Activated naive CD8-positive, alpha-beta T cell treated with anti-CD3 and anti-CD28 coated beads, Interleukin-2, amount 10 ng/mL, durations not matched to agents 7 days and 5 days (primary cell): ENCODE results near the gene STKLD1. TPM values are rescaled to one million over a fixed set of nuclear protein-coding genes. Genes with fewer than 3 reads are reported as not detected.
A peak's percentile ranks its signal among the peaks of the same experiment; 100 is the strongest.

Source experiments
- ATAC-seq: fragments of 150-1000 bp; cut with Tn5 transposase; one replicate; pipeline ENCODE4 v1.10.0; 2021; ENCODE audit warnings: low read depth, moderate library complexity
- POLR2A ChIA-PET: fragments of 350-600 bp; sonication (Branson Sonifier 250); formaldehyde crosslinking; loops from one replicate; lab custom pipeline; 2021; ENCODE audit warnings: antibody characterized with exemption; lab: Charles Lee
- DNase-seq: peaks from one replicate; pipeline ENCODE4 v3.0.0; 2021
- H3K27ac Mint-ChIP-seq: one replicate; pipeline ENCODE4 v1.8.0; 2022; ENCODE audit warnings: mild to moderate bottlenecking, mixed read lengths
- H3K27me3 Mint-ChIP-seq: one replicate; pipeline ENCODE4 v1.8.0; 2022; ENCODE audit warnings: mild to moderate bottlenecking, moderate library complexity, mixed read lengths
- H3K36me3 Mint-ChIP-seq: one replicate; pipeline ENCODE4 v1.8.0; 2021; ENCODE audit warnings: mild to moderate bottlenecking, mixed read lengths
- H3K4me1 Mint-ChIP-seq: one replicate; pipeline ENCODE4 v1.8.0; 2021; ENCODE audit warnings: mixed read lengths
- H3K4me3 Mint-ChIP-seq: one replicate; pipeline ENCODE4 v1.8.0; 2022; ENCODE audit warnings: mild to moderate bottlenecking, moderate library complexity, mixed read lengths
- H3K9me3 Mint-ChIP-seq: one replicate; pipeline ENCODE4 v1.8.0; 2021; ENCODE audit warnings: mixed read lengths
- total RNA-seq, 2 experiments: library from RNA; stranded (reverse); gene quantifications; one replicate each; pipeline ENCODE4 v1.2.3, GENCODE V29; 2021

The STKLD1 gene
- total RNA-seq, 2 experiments from 2014 or later: 0.17 to 0.91 TPM

DNA sequence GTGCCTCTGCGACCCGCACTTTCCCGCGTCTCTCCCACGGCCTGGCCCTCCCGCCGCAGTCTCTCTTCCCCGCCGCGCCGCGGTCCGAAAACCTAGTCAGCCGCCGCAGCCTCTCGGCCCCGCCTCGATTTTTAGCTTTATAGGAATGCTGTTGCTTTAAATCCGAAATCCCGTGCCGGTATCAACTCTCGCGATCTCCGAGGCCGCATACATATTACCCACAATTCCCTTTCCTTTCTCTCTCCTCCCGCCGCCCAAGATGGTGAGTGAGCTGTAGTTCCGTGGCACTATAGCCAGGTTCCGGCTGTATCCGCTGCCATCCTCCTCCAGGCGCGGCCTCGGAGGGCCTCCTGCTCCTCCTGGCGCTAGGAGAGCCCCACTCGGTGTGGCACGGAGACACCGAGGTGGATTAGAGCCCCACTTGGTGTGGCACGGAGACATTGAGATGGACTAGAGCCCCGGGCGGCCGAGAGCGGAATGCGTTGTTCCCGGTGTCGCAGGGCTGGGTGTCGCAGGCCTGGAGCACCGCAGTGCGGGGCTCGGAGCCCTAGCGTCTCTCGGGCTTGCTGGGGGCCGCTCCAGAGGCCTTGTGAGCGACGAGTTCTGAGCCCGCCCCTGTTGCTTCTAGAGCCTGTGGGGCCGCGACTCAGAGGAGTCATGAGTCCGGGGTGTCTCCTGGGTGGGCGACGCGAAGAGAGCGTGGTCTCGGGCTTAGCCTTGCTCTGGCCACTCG lies 28.0 kb upstream of the STKLD1 start, which contains the start of the genes MED22 and RPL7A:
MED22 (minus strand) TSS at position 147 of the 733 bp plus-strand sequence. CDS start 1,469 bp downstream, outside the sequence.
RPL7A (plus strand) TSS at position 234 of the 733 bp plus-strand sequence; CDS start at position 260, 26 bp downstream.
- no peaks in the 10 kb centered on the region for H3K9me3 Mint-ChIP-seq
- H3K36me3 Mint-ChIP-seq: peaks cover 39% of the 10 kb centered on the region
- peak; percentile 87 for DNase-seq
- POLR2A ChIA-PET: interaction anchor here (0.7 to 6.5 kb wide), 15 partner anchors 8 to 335 kb away, joined by 3 to 147 read pairs (median 5); partner anchors contain the start of genes STKLD1, SURF1, SURF2 and SURF6
- H3K4me3 Mint-ChIP-seq: peak within 1 kb of the TSS; percentile 100
- peak within 1 kb of the TSS; percentile 99 for H3K27ac Mint-ChIP-seq
- peak; percentile 78 for ATAC-seq
- no peaks in the 10 kb centered on the region for H3K27me3 Mint-ChIP-seq
- peaks cover 30% of the 10 kb centered on the region for H3K4me1 Mint-ChIP-seq

DNA sequence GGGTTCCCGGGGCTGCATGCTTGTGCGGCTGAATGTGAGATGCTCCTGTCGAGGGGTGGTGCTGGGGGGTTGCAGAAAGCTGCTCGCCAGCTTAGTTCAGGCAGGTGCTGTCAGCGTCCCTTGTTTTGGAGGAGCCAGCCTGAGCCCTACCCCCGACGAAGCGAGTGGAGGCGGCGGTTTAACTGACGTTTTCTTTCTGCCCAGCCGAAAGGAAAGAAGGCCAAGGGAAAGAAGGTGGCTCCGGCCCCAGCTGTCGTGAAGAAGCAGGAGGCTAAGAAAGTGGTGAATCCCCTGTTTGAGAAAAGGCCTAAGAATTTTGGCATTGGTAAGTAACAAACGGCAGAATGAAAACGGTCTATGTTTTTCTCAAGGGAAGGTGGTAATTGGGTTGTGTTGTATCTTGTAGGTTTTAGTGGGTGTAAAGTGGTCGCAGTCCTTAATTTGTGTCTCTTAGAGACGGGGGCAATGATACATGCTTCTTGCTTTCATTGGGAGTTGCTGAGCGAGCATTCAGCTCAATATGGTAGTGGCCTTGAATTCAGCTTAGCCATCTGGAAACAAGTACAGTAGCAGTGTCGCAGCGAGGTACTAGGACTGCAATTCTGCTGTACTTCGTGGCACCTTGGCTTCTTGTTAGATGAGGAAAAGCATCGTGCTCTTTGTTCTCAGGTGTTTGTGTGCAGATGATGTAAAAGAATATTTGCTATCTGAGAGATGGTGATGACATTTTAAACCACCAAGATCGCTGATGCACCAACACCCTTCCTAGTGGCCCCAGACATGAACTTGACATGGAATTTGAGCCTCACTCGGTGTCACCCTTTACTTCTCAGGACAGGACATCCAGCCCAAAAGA lies 27.2 kb upstream of the STKLD1 start:
- peak overlapping the region; percentile 99 for H3K27ac Mint-ChIP-seq
- H3K9me3 Mint-ChIP-seq: no peaks in the 10 kb centered on the region
- H3K4me3 Mint-ChIP-seq: peak overlapping the region; percentile 100
- H3K27me3 Mint-ChIP-seq: no peaks in the 10 kb centered on the region
- POLR2A ChIA-PET: interaction anchor here (0.7 to 6.5 kb wide), 11 partner anchors 8 to 334 kb away, joined by 3 to 147 read pairs (median 6); partner anchors contain the start of genes STKLD1, SURF1, SURF2 and SURF6
- no peak for DNase-seq
- ATAC-seq: peak; percentile 5
- H3K36me3 Mint-ChIP-seq: peaks cover 40% of the 10 kb centered on the region
- H3K4me1 Mint-ChIP-seq: peaks cover 33% of the 10 kb centered on the region

DNA sequence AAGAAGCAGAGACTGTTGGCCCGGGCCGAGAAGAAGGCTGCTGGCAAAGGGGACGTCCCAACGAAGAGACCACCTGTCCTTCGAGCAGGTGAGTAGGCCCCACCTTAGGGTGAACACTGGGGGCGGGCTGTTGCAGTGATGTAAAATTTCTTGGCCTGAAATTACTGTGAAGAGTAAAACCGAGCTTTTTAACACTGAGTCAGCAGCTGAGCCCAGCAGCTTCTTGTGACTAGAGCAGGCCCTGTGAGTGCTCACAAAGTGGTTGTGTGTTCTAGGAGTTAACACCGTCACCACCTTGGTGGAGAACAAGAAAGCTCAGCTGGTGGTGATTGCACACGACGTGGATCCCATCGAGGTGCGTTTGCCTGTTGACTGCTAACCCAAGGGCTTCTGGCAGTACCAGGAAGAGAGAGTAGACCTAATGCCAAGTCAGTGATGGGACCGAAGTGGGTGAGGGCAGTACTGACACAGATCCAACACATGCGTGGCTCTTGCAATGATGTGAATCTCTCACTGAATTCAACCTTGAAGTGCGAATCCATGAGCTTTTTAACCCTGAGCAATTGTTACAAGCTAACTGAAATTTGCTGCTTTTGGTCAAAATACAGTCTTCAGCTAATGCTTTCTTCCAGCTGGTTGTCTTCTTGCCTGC lies 26.1 kb upstream of the STKLD1 start:
- Mint-ChIP-seq H3K27me3 (no peaks in the 10 kb centered on the region), H3K4me1 (peaks cover 34% of the 10 kb centered on the region), H3K36me3 (peaks cover 40% of the 10 kb centered on the region), H3K9me3 (no peaks in the 10 kb centered on the region), H3K27ac (no peak overlapping the region), H3K4me3 (no peak overlapping the region)
- DNase-seq (no peak), ATAC-seq (no peak)
- POLR2A ChIA-PET: interaction anchor here (1.1 to 6.5 kb wide), 2 partner anchors 10 to 22 kb away, joined by 3 to 147 read pairs; no protein-coding TSS in a partner anchor

DNA sequence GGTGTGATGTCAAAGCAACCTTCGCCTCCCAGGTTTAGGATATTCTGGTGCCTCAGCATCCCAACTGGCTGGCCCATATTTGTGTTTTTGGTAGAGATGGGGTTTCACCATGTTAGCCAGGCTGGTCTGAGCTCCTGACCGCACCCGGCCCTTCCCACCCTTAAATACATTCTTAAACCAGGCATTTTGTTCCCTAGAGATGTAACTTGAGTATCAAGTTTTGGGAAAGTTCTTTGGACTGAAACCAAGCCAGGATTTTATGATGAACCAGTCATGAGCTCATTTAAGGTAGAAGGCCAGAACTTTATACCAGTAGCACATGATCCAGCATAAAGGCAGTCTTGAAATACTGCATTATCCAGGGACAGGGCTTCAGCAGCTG lies 24.6 kb upstream of the STKLD1 start:
- H3K9me3 Mint-ChIP-seq: no peaks in the 10 kb centered on the region
- H3K36me3 Mint-ChIP-seq: peaks cover 35% of the 10 kb centered on the region
- no peak for DNase-seq
- H3K27ac Mint-ChIP-seq: no peak overlapping the region
- ATAC-seq: no peak
- POLR2A ChIA-PET: interaction anchor here (6.5 kb wide), 1 partner anchor 21 kb away, joined by 147 read pairs; no protein-coding TSS in a partner anchor
- H3K4me3 Mint-ChIP-seq: no peak overlapping the region
- H3K4me1 Mint-ChIP-seq: peaks cover 29% of the 10 kb centered on the region
- H3K27me3 Mint-ChIP-seq: no peaks in the 10 kb centered on the region

DNA sequence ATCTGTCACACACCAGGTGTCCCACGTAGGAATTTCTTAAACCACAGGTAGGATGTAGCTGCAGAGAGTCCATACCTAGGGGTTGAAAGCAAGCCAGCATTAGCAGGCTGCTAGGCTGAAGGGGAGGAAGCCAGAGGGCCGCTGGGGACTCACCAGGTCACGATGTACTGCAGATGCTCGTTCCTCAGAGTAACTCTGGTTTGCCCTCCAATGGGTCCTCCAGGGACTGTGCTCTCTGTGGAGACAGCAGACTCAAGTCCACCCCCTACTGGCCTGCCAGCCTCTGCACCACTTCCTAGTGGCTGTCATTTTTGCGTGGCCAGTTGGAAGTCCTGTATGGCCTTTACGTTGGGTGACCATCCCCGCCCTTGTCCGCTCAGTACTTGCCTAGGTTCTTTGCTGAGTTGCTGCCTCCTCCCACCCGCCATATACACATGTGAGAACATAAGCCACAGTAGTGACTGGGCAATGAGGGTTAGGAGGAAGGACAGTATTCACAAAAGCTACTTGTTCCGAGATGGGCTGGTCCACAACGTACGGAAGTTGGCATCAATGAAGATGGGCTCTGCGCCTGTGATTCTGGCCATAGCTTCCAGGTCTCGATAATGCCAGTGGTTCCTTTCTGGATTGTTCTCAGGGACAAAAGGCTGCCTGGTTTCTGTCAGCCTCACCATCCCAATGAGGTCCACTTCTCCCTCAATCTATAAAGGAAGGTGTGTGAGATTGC lies 24.1 kb upstream of the STKLD1 start:
- no peak for ATAC-seq
- no peak for DNase-seq
- POLR2A ChIA-PET: interaction anchor here (6.5 kb wide), 1 partner anchor 20 kb away, joined by 147 read pairs; no protein-coding TSS in a partner anchor
- Mint-ChIP-seq H3K4me3 (no peak overlapping the region), H3K36me3 (peaks cover 33% of the 10 kb centered on the region), H3K9me3 (no peaks in the 10 kb centered on the region), H3K27ac (no peak overlapping the region), H3K4me1 (peaks cover 25% of the 10 kb centered on the region), H3K27me3 (no peaks in the 10 kb centered on the region)

DNA sequence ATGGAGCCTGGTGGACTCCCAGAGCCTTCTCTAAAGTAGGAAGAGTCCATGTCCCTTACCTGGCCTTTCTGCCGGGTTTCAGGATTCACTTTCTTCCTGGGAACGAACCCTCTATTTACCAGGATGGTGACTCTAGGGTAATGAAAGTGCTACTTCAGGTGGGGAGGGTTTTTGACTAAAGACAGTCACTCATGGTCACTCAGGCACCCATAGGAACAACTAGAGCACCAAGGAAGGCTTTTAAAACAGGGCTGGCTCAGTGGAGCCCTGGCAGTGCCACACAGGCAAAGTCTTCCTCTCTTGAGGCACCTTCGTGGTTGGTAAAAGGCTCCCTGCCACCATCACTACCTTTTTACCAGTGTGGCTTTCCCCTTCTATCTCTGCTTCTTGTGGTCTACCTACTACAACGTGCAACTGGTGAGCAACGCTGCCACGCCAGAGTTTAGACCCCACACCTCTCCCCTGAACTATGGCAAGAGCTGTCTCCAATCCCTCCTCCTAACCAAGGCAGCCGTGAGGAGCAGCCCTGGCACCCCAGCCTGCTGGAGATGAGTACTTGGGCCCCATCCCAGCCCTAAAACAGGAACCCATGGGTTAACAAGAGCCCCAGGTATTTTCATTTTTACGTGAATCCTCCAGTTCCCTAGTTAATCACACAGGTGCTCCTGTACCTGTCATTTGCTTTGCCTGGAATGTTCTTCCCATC lies 23.4 kb upstream of the STKLD1 start:
- peak overlapping the region; percentile 54 for H3K27ac Mint-ChIP-seq
- no peak overlapping the region for H3K4me3 Mint-ChIP-seq
- POLR2A ChIA-PET: interaction anchor here (6.5 to 8.3 kb wide), 2 partner anchors 19 to 20 kb away, joined by 147 to 162 read pairs; no protein-coding TSS in a partner anchor
- peaks cover 33% of the 10 kb centered on the region for H3K36me3 Mint-ChIP-seq
- H3K27me3 Mint-ChIP-seq: no peaks in the 10 kb centered on the region
- DNase-seq: no peak
- H3K9me3 Mint-ChIP-seq: no peaks in the 10 kb centered on the region
- no peak for ATAC-seq
- peaks cover 30% of the 10 kb centered on the region for H3K4me1 Mint-ChIP-seq

DNA sequence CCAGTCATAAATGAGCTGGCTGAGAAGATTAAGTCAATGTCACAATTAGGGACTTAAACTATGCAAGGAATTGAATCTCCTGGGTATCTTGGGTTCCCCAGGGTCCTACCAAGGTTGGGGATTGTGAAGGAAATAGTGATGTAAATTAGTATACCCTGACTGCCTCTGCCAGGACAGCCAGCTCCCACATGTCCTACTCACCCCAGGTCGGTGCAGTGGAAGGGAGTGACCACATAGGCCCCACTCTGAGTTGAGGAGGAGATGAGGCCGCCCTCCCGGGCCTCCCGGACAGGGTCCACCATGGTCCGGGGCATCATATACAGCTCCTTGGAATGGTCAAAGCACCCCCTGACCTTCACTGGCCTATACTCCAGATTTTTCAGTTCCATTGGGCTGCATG lies 22.6 kb upstream of the STKLD1 start:
- Mint-ChIP-seq H3K36me3 (peaks cover 30% of the 10 kb centered on the region), H3K4me1 (peaks cover 37% of the 10 kb centered on the region), H3K4me3 (no peak overlapping the region), H3K27ac (no peak overlapping the region), H3K9me3 (no peaks in the 10 kb centered on the region), H3K27me3 (no peaks in the 10 kb centered on the region)
- POLR2A ChIA-PET: interaction anchor here (8.3 kb wide), 1 partner anchor 19 kb away, joined by 162 read pairs; no protein-coding TSS in a partner anchor
- ATAC-seq (no peak), DNase-seq (no peak)

DNA sequence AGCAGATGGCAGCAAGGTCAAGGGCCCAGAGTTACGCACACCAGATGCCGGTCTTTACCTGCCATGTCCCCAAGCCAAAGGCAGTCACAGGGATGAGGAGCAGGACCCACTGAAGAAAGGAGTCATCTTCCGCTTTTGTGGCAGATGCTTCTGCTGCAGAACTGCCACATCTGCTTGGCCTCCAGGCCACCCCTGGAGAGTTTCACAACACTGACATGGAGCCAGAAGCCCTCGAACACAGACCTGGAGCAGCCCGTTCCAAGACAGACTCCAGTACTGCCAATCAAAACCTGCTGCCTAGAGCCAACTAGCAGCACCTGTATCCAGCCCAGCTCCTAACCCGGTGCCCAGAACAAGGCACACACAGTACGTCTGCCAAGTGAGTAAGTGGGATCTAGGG lies 21.4 kb upstream of the STKLD1 start:
- ATAC-seq (no peak), DNase-seq (no peak)
- Mint-ChIP-seq H3K27me3 (no peaks in the 10 kb centered on the region), H3K36me3 (peaks cover 21% of the 10 kb centered on the region), H3K4me1 (peaks cover 30% of the 10 kb centered on the region), H3K27ac (no peak overlapping the region), H3K9me3 (no peaks in the 10 kb centered on the region), H3K4me3 (peak overlapping the region; percentile 93)
- POLR2A ChIA-PET: interaction anchor here (0.6 to 8.3 kb wide), 3 partner anchors 14 to 18 kb away, joined by 3 to 162 read pairs (median 3); no protein-coding TSS in a partner anchor

DNA sequence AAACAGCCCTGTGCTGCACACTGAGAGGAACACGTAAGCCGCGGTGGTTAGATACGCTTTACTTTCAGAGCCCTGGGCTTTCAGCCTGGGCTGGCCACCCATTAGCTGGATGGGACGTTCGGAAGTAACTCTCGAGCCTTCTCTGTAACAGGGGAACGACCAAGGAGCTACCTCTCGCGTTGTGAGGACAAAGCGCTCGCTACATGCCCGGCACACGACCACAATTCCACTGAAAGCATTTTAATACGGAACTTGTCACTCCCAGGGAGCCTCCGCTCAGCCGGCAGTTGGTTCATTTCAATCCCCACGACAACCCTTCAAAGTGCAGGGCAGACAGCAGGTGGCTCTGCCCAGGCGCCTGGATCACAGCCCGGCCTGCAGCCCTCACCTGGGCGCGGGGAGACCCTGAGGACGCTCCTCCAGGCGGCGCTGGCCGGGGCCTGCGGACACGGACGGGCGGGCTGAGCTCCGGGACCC lies 20.2 kb upstream of the STKLD1 start:
- Mint-ChIP-seq H3K27me3 (no peaks in the 10 kb centered on the region), H3K27ac (peak overlapping the region; percentile 86), H3K9me3 (no peaks in the 10 kb centered on the region), H3K4me1 (peaks cover 24% of the 10 kb centered on the region), H3K4me3 (peak overlapping the region; percentile 93), H3K36me3 (peaks cover 17% of the 10 kb centered on the region)
- POLR2A ChIA-PET: interaction anchor here (1.0 to 8.3 kb wide), 8 partner anchors 8 to 62 kb away, joined by 3 to 162 read pairs (median 6); partner anchors contain the start of genes MED22, REXO4, RPL7A and STKLD1
- ATAC-seq (peak; percentile 40), DNase-seq (no peak)

DNA sequence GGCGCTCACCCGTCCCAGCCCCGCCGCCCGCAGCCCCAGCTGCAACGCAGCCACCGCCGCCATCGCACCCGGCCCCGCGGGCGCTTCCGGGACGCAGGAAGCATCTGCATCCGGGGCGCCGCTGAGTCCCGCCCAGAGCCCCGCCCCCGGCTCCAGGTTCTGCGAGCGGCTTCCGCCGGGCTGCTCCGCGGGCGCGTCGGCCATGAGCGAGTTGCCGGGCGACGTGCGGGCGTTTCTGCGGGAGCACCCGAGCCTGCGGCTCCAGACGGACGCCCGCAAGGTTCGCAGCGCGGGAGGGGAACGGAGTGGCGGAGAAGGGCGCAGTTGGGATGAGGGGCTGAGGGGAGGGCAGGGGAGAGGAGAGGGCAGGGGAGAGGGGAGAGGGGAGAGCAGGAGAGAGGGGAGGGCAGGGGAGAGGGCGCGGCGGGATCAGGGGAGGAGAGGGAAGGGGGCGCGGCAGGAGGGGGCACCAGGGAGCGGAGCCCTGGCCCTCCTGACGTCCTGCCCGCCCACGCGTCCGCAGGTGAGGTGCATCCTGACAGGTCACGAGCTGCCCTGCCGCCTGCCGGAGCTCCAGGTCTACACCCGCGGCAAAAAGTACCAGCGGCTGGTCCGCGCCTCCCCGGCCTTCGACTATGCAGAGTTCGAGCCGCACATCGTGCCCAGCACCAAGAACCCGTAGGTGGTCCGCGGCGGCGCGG lies 19.6 kb upstream of the STKLD1 start, which contains the start of the genes SURF1 and SURF2:
SURF1 (minus strand) TSS at position 97 of the 701 bp plus-strand sequence; CDS start at position 63, 34 bp downstream.
SURF2 (plus strand) TSS at position 160 of the 701 bp plus-strand sequence; CDS start at position 203, 43 bp downstream.
- peak; percentile 89 for ATAC-seq
- DNase-seq: peak; percentile 95

More for the DNA sequence above, 19.6 kb upstream of the STKLD1 start, which contains the start of the genes SURF1 and SURF2:
- no peaks in the 10 kb centered on the region for H3K9me3 Mint-ChIP-seq
- H3K27ac Mint-ChIP-seq: peak within 1 kb of the TSS; percentile 86
- peaks cover 16% of the 10 kb centered on the region for H3K36me3 Mint-ChIP-seq
- POLR2A ChIA-PET: interaction anchor here (0.7 to 8.3 kb wide), 13 partner anchors 8 to 1002 kb away, joined by 3 to 162 read pairs (median 4); partner anchors contain the start of genes MED22, REXO4, RPL7A and SETX
- H3K27me3 Mint-ChIP-seq: no peaks in the 10 kb centered on the region
- H3K4me1 Mint-ChIP-seq: peaks cover 27% of the 10 kb centered on the region
- H3K4me3 Mint-ChIP-seq: peak within 1 kb of the TSS; percentile 93
